Measurements from ENCODE around the gene SLC66A3.

DNA sequence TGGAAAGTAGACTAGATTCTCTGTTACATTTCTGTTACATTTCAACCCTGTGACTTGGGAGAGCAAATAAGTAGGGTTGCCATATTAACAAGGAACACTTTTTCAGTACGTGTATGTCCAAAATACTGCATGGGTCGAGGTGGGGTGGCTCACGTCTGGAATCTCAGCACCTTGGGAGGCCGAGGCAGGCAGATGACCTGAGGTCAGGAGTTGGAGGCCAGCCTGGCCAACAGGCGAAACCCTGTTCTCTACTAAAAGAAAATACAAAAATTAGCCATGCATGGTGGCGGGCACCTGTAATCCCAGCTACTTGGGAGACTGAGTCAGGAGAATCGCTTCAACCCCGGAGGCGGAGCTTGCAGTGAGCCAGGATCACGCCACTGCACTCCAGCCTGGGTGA, 11.2 kb downstream of the SLC66A3 start:
- no peak for TF ChIP-seq EZH2 (IDR thresholded peaks at IDR 0.05; ENCODE audit: borderline replicate concordance, low read depth, low read length, severe bottlenecking)
- TF ChIP-seq, protein P1, sequence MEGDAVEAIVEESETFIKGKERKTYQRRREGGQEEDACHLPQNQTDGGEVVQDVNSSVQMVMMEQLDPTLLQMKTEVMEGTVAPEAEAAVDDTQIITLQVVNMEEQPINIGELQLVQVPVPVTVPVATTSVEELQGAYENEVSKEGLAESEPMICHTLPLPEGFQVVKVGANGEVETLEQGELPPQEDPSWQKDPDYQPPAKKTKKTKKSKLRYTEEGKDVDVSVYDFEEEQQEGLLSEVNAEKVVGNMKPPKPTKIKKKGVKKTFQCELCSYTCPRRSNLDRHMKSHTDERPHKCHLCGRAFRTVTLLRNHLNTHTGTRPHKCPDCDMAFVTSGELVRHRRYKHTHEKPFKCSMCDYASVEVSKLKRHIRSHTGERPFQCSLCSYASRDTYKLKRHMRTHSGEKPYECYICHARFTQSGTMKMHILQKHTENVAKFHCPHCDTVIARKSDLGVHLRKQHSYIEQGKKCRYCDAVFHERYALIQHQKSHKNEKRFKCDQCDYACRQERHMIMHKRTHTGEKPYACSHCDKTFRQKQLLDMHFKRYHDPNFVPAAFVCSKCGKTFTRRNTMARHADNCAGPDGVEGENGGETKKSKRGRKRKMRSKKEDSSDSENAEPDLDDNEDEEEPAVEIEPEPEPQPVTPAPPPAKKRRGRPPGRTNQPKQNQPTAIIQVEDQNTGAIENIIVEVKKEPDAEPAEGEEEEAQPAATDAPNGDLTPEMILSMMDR (IDR thresholded peaks at IDR 0.05; ENCODE audit: borderline replicate concordance, extremely low read depth, low read length, poor library complexity, severe bottlenecking), result no peak
